Measurements from ENCODE around the gene PPAN.

PPAN gene

GRCh38 chr19:10114651-10115391 is 8.7 kb downstream of the PPAN start:
- no peak for DNase-seq

- no peak for DNase-seq
These were observed 9.4 kb downstream of the PPAN start for GRCh38 chr19:10115392-10116084.

GRCh38 chr19:10116085-10116865 is 10.1 kb downstream of the PPAN start:
- DNase-seq = no peak

GRCh38 chr19:10116866-10117616 is 10.9 kb downstream of the PPAN start:
- no peak for DNase-seq

- DNase-seq = no peak
These were observed 12.8 kb downstream of the PPAN start for GRCh38 chr19:10118960-10119359.

- no peak for DNase-seq
These were observed 14.5 kb downstream of the PPAN start for GRCh38 chr19:10120538-10121189.

- DNase-seq = no peak
These were observed 15.9 kb downstream of the PPAN start for GRCh38 chr19:10122045-10122444.

GRCh38 chr19:10124429-10124828 is 18.3 kb downstream of the PPAN start:
- DNase-seq = no peak

- DNase-seq = no peak
These were observed 20.1 kb downstream of the PPAN start for GRCh38 chr19:10126213-10126639.

- DNase-seq = no peak
These were observed 26.7 kb downstream of the PPAN start for GRCh38 chr19:10132905-10133304.

GRCh38 chr19:10133596-10133995 is 27.4 kb downstream of the PPAN start:
- DNase-seq = no peak

- DNase-seq = no peak
These were observed 27.9 kb downstream of the PPAN start for GRCh38 chr19:10134040-10134439.

GRCh38 chr19:10135551-10136334 is 29.6 kb downstream of the PPAN start:
- no peak for DNase-seq

- no peak for DNase-seq
These were observed 30.8 kb downstream of the PPAN start for GRCh38 chr19:10136936-10137335.

GRCh38 chr19:10137751-10138682 is 31.9 kb downstream of the PPAN start:
- no peak for DNase-seq

GRCh38 chr19:10138879-10139795 is 33.0 kb downstream of the PPAN start:
- no peak for DNase-seq

- no peak for DNase-seq
These were observed 33.8 kb downstream of the PPAN start for GRCh38 chr19:10139952-10140351.

GRCh38 chr19:10141479-10141878 is 35.3 kb downstream of the PPAN start:
- no peak for DNase-seq

GRCh38 chr19:10141973-10142372 is 35.8 kb downstream of the PPAN start:
- DNase-seq = no peak

Measured in activated effector memory CD4-positive, alpha-beta T cell treated with anti-CD3 and anti-CD28 coated beads, Interleukin-2, amount 50 U/mL, for 16 hours (primary cell).